ENCODE results near the gene OTOS. TPM values are rescaled to one million over a fixed set of nuclear protein-coding genes. Genes with fewer than 3 reads are reported as not detected.

The OTOS gene
- total RNA-seq, 1 experiment from 2014 or later, result not detected

- Histone ChIP-seq H3K9me2 (ENCODE audit: insufficient read depth) (no peaks in the 10 kb centered on the region), H4K20me1 (ENCODE audit: insufficient read depth) (no peaks in the 10 kb centered on the region), H3K27ac (ENCODE audit: low read depth, low read length) (peak within 1 kb of the TSS; percentile 53; the same call in 1 of the 2 replicates), H2AFZ (ENCODE audit: low read depth, low read length, poor library complexity, severe bottlenecking) (peak within 1 kb of the TSS; percentile 68), H3K9ac (ENCODE audit: low read length) (peak within 1 kb of the TSS; percentile 95), H3K79me2 (ENCODE audit: insufficient read depth, low read length) (peaks cover 31% of the 10 kb centered on the region), H3K36me3 (ENCODE audit: control insufficient read depth in 1 of 2, insufficient read depth in 2 of 2, low read length in 2 of 2) (peaks cover 13 to 16% of the 10 kb centered on the region in 2 experiments; a peak in 3 of 4 replicates), H3K27me3 (ENCODE audit: insufficient read depth, low read length) (no peaks in the 10 kb centered on the region), H3K9me3 (ENCODE audit: control insufficient read depth in 1 of 2, insufficient read depth in 1 of 2, low read depth in 1 of 2, low read length in 2 of 2) (no peaks in the 10 kb centered on the region), H3K4me1 (ENCODE audit: control insufficient read depth in 1 of 2, insufficient read depth in 2 of 2, low read length in 2 of 2) (peaks cover 7 to 18% of the 10 kb centered on the region in 2 experiments; a peak in 3 of 4 replicates), H3K4me3 (replicated peaks in 1 of 2; ENCODE audit: low read depth in 1 of 2, low read length in 2 of 2) (peak within 1 kb of the TSS; percentile 67 to 99), H3K4me2 (ENCODE audit: low read length) (peak within 1 kb of the TSS; percentile 93)
- peak; percentile 94 for ATAC-seq
- BruUV-seq (replicated peaks), result no TSS peak
- DNase-seq (ENCODE audit: low read depth, low spot score), result peak; percentile 61
- ChIA-PET RAD21 (ENCODE audit: low non-redundant PET in 1 of 2, low total read pairs in 2 of 2, uncharacterized antibody in 2 of 2, unreplicated experiment in 2 of 2) (no interaction called here), POLR2A (no interaction called here), CTCF (no interaction called here)
- intact Hi-C loops (cut with micrococcal nuclease), result no loop called here
- TF ChIP-seq, protein P1, sequence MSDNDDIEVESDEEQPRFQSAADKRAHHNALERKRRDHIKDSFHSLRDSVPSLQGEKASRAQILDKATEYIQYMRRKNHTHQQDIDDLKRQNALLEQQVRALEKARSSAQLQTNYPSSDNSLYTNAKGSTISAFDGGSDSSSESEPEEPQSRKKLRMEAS (IDR thresholded peaks at IDR 0.05), result peak; percentile 78; the same call in 1 of the 2 replicates
- TF ChIP-seq SP1 (IDR thresholded peaks at IDR 0.05; ENCODE audit: low read depth) (no peak), YY1 (IDR thresholded peaks at IDR 0.05; ENCODE audit: extremely low read depth, insufficient replicate concordance, low read depth, low read length) (peak; percentile 56), ZFX (IDR thresholded peaks at IDR 0.05) (peak; percentile 34), ELF1 (IDR thresholded peaks at IDR 0.05; ENCODE audit: borderline replicate concordance, low read depth) (no peak; the same call in 1 of the 2 replicates), EZH2 (IDR thresholded peaks at IDR 0.05) (no peak), SRF (IDR thresholded peaks at IDR 0.05; ENCODE audit: low read depth) (no peak), TCF7L2 (IDR thresholded peaks at IDR 0.05; ENCODE audit: borderline replicate concordance, extremely low read depth, insufficient read depth, insufficient read length) (no peak), CEBPB (IDR thresholded peaks at IDR 0.05; ENCODE audit: low read depth) (no peak), JUND (IDR thresholded peaks at IDR 0.05) (no peak; the same call in 1 of the 2 replicates), FOSL1 (IDR thresholded peaks at IDR 0.05; ENCODE audit: low read depth) (no peak), ZNF274 (IDR thresholded peaks at IDR 0.05; ENCODE audit: low read depth, low read length) (no peak), REST (IDR thresholded peaks at IDR 0.05; ENCODE audit: low read depth) (no peak), EGR1 (IDR thresholded peaks at IDR 0.05; ENCODE audit: low read depth) (no peak), RAD21 (IDR thresholded peaks at IDR 0.05; ENCODE audit: low read depth) (no peak), POLR2A (IDR thresholded peaks at IDR 0.05; ENCODE audit: borderline replicate concordance, extremely low read depth, insufficient read depth, insufficient read length) (no peak), CBX3 (IDR thresholded peaks at IDR 0.05; ENCODE audit: low read depth) (peak; percentile 68)
- TF ChIP-seq, protein P2, sequence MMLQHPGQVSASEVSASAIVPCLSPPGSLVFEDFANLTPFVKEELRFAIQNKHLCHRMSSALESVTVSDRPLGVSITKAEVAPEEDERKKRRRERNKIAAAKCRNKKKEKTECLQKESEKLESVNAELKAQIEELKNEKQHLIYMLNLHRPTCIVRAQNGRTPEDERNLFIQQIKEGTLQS (IDR thresholded peaks at IDR 0.05), result no peak
- TF ChIP-seq, protein P3, sequence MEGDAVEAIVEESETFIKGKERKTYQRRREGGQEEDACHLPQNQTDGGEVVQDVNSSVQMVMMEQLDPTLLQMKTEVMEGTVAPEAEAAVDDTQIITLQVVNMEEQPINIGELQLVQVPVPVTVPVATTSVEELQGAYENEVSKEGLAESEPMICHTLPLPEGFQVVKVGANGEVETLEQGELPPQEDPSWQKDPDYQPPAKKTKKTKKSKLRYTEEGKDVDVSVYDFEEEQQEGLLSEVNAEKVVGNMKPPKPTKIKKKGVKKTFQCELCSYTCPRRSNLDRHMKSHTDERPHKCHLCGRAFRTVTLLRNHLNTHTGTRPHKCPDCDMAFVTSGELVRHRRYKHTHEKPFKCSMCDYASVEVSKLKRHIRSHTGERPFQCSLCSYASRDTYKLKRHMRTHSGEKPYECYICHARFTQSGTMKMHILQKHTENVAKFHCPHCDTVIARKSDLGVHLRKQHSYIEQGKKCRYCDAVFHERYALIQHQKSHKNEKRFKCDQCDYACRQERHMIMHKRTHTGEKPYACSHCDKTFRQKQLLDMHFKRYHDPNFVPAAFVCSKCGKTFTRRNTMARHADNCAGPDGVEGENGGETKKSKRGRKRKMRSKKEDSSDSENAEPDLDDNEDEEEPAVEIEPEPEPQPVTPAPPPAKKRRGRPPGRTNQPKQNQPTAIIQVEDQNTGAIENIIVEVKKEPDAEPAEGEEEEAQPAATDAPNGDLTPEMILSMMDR (IDR thresholded peaks at IDR 0.05 in 2 of 3, conservative IDR thresholded peaks at IDR 0.05 in 1 of 3; ENCODE audit: borderline replicate concordance in 1 of 3, insufficient read depth in 1 of 3, low read depth in 2 of 3, low read length in 2 of 3), result no peak
- TF ChIP-seq, protein P4, sequence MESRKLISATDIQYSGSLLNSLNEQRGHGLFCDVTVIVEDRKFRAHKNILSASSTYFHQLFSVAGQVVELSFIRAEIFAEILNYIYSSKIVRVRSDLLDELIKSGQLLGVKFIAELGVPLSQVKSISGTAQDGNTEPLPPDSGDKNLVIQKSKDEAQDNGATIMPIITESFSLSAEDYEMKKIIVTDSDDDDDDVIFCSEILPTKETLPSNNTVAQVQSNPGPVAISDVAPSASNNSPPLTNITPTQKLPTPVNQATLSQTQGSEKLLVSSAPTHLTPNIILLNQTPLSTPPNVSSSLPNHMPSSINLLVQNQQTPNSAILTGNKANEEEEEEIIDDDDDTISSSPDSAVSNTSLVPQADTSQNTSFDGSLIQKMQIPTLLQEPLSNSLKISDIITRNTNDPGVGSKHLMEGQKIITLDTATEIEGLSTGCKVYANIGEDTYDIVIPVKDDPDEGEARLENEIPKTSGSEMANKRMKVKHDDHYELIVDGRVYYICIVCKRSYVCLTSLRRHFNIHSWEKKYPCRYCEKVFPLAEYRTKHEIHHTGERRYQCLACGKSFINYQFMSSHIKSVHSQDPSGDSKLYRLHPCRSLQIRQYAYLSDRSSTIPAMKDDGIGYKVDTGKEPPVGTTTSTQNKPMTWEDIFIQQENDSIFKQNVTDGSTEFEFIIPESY (IDR thresholded peaks at IDR 0.05; ENCODE audit: extremely low read depth, insufficient replicate concordance, low read length), result no peak
Observed at GRCh38 chr2:240136013-240136670, 4.3 kb downstream of the OTOS start, which contains the start of gene COPS9. TSS of gene COPS9 (minus strand) at chr2:240136305. CDS start at chr2:240136284, 21 bp downstream.

Data from HCT116 (cell line).